Fibroblast of lung (primary cell): ENCODE measurements around the gene BEND7. TPM values are rescaled to one million over a fixed set of nuclear protein-coding genes. Genes with fewer than 3 reads are reported as not detected.

Experiments used
- DNase-seq, 2 donors: peaks; one replicate each; pipeline versions ENCODE4 v3.0.0 to v3.0.0-alpha.2; 2010; ENCODE audit warnings: low read depth in 2 of 2
- H2AFZ ChIP-seq: 2 replicates; pipeline ENCODE4 v1.5.1; 2012; ENCODE audit warnings: low read length, control low read depth, inconsistent platforms
- H3K27ac ChIP-seq: 2 replicates; pipeline ENCODE4 v1.5.1; 2011; ENCODE audit warnings: low read length, control low read depth; ENCODE audit not compliant: insufficient read depth
- H3K27me3 ChIP-seq: 2 replicates; pipeline ENCODE4 v1.5.1; 2011; ENCODE audit warnings: mild to moderate bottlenecking, low read length; ENCODE audit not compliant: control insufficient read depth, insufficient read depth
- H3K36me3 ChIP-seq: 2 replicates; pipeline ENCODE4 v1.5.1; 2011; ENCODE audit warnings: low read length; ENCODE audit not compliant: control insufficient read depth, insufficient read depth
- H3K4me1 ChIP-seq: 2 replicates; pipeline ENCODE4 v1.5.1; 2011; ENCODE audit warnings: low read length; ENCODE audit not compliant: control insufficient read depth, insufficient read depth; ENCODE audit errors: extremely low read depth
- H3K4me2 ChIP-seq: 2 replicates; pipeline ENCODE4 v1.5.1; 2011; ENCODE audit warnings: low read length, control low read depth; ENCODE audit not compliant: insufficient read depth; ENCODE audit errors: extremely low read depth
- H3K4me3 ChIP-seq, 4 experiments: fragments of 200-600 bp in 1 of 4; sonication (generic) in 1 of 4; replicated peaks in 1 of 4; 2 replicates each; pipeline ENCODE4 v1.5.1; 2011 to 2016; ENCODE audit warnings: low read length in 4 of 4, low read depth in 3 of 4, mild to moderate bottlenecking in 3 of 4, control low read depth in 2 of 4, inconsistent platforms in 1 of 4, mixed read lengths in 1 of 4; ENCODE audit not compliant: insufficient read depth in 1 of 4; ENCODE audit errors: control extremely low read depth in 1 of 4
- H3K79me2 ChIP-seq: 2 replicates; pipeline ENCODE4 v1.5.1; 2012; ENCODE audit warnings: mild to moderate bottlenecking, low read length, inconsistent platforms; ENCODE audit not compliant: control insufficient read depth, insufficient read depth
- H3K9ac ChIP-seq: 2 replicates; pipeline ENCODE4 v1.5.1; 2011; ENCODE audit warnings: mild to moderate bottlenecking, low read length, control low read depth; ENCODE audit not compliant: insufficient read depth
- H3K9me3 ChIP-seq: 2 replicates; pipeline ENCODE4 v1.5.1; 2012; ENCODE audit warnings: low read depth, low read length; ENCODE audit not compliant: control insufficient read depth, insufficient read depth
- H4K20me1 ChIP-seq: 2 replicates; pipeline ENCODE4 v1.5.1; 2011; ENCODE audit warnings: low read length; ENCODE audit not compliant: control insufficient read depth, insufficient read depth; ENCODE audit errors: extremely low read depth
- EZH2 ChIP-seq: IDR thresholded peaks from 2 replicates; pipeline ENCODE4 v1.5.1; 2012; ENCODE audit warnings: low read length, control low read depth, mild to moderate bottlenecking; ENCODE audit errors: missing control alignments
- polyA plus RNA-seq, 2 donors: library from polyadenylated mRNA; depleted of rRNA in 1 of 2; stranded (reverse) in 1 of 2; unstranded in 1 of 2; fragments of >200 nt; gene quantifications; 2 replicates each; pipeline ENCODE4 v1.2.1, GENCODE V29; 2011 to 2012; ENCODE audit warnings: missing spikeins in 1 of 2
- total RNA-seq: library from RNA; depleted of rRNA; stranded (reverse); fragments of >200 nt; gene quantifications from 2 replicates; pipeline ENCODE4 v1.2.1, GENCODE V29; 2014
- TF ChIP-seq, protein P1 (sequence below), 2 donors: IDR thresholded peaks in 1 of 2; conservative IDR thresholded peaks in 1 of 2; 1 replicate in 1 of 2; 2 replicates in 1 of 2; pipeline ENCODE4 v1.5.1; 2011 to 2012; ENCODE audit warnings: low read length in 2 of 2, control low read depth in 1 of 2, inconsistent platforms in 1 of 2, low read depth in 1 of 2, mild to moderate bottlenecking in 1 of 2

Gene BEND7
- total and polyA plus RNA-seq, 2 donors (not counting 1 experiment from before 2014, with no cell fraction given) = 6.2 to 10.6 TPM

DNA sequence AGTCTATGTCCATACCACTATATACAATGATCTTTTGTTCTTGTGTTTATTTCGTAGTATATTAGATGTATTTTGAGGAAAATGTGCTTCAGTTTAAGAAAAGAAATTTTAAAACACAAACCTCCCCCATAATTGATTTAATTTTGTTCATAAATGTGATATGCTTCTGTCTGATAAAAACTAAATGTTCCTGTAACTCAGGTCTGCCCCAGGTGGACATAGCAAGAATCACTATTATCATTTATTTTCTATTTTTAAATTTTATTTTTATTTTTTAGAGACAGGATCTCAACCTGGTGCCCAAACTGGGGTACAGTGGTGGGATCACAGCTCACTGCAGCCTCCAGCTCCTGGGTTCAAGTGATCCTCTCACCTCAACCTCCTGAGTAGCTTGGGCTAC lies 43.2 kb downstream of the BEND7 start:
- Histone ChIP-seq H3K4me1 (no peaks in the 10 kb centered on the region), H3K27me3 (no peaks in the 10 kb centered on the region), H3K4me3 (no peak overlapping the region), H2AFZ (no peak overlapping the region), H4K20me1 (no peaks in the 10 kb centered on the region), H3K36me3 (no peaks in the 10 kb centered on the region), H3K9me3 (no peaks in the 10 kb centered on the region), H3K9ac (no peak overlapping the region), H3K27ac (no peak overlapping the region), H3K4me2 (no peak overlapping the region), H3K79me2 (no peaks in the 10 kb centered on the region)
- peak in 1 of 2 donors; percentile 4 for DNase-seq
- TF ChIP-seq, protein P1, sequence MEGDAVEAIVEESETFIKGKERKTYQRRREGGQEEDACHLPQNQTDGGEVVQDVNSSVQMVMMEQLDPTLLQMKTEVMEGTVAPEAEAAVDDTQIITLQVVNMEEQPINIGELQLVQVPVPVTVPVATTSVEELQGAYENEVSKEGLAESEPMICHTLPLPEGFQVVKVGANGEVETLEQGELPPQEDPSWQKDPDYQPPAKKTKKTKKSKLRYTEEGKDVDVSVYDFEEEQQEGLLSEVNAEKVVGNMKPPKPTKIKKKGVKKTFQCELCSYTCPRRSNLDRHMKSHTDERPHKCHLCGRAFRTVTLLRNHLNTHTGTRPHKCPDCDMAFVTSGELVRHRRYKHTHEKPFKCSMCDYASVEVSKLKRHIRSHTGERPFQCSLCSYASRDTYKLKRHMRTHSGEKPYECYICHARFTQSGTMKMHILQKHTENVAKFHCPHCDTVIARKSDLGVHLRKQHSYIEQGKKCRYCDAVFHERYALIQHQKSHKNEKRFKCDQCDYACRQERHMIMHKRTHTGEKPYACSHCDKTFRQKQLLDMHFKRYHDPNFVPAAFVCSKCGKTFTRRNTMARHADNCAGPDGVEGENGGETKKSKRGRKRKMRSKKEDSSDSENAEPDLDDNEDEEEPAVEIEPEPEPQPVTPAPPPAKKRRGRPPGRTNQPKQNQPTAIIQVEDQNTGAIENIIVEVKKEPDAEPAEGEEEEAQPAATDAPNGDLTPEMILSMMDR (conservative IDR thresholded peaks at IDR 0.05 in 1 of 2, IDR thresholded peaks at IDR 0.05 in 1 of 2; ENCODE audit: low read depth in 1 of 2, low read length in 2 of 2) = peak; percentile 10 to 45
- TF ChIP-seq EZH2 = no peak

DNA sequence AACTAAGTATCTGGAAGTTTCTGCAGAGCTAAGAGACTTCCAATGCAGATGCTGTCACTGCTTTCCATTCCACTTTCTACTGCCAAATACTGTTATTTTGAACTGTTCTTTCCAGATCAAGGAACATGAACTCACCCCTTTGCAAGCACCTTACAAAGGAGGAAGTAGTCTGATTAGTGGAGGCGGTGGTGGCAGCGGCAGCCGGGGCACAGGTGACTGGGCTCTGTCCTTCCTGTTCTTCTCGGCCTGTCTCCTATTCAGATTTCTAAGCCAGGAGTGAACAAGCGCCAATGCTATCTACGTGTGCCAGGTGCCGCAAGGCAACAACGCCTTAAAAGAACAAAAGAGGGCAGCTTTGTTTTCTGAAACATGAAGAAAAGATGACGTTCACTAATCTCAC lies 44.9 kb downstream of the BEND7 start:
- Histone ChIP-seq H4K20me1 (no peaks in the 10 kb centered on the region), H3K79me2 (no peaks in the 10 kb centered on the region), H3K27ac (no peak overlapping the region), H3K4me2 (no peak overlapping the region), H2AFZ (no peak overlapping the region), H3K9ac (no peak overlapping the region), H3K36me3 (no peaks in the 10 kb centered on the region), H3K4me1 (no peaks in the 10 kb centered on the region), H3K9me3 (no peaks in the 10 kb centered on the region), H3K27me3 (no peaks in the 10 kb centered on the region), H3K4me3 (no peak overlapping the region)
- TF ChIP-seq, protein P1 (conservative IDR thresholded peaks at IDR 0.05 in 1 of 2, IDR thresholded peaks at IDR 0.05 in 1 of 2; ENCODE audit: low read depth in 1 of 2, low read length in 2 of 2) = no peak
- no peak for TF ChIP-seq EZH2
- no peak for DNase-seq

DNA sequence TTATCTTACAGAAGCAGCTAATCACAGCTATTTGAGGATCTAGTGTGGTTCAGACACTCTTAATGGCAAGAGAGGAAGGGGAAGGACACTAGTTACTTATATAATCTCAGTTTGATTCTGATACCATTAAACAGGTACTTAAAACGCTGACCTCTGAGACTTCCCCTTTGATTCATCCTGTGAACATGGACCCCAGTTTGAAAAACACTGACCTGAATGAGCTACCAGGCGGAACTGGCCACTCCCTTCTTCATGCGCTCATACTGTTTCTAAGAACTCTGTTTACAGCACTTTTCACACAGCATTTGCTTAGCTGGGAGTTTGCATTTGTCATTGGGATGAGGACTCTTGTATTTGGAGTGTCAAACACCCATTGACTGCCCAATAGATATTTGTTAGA lies 45.7 kb downstream of the BEND7 start:
- no peaks in the 10 kb centered on the region for H3K36me3 ChIP-seq
- H3K4me3 ChIP-seq = no peak overlapping the region
- no peaks in the 10 kb centered on the region for H3K79me2 ChIP-seq
- DNase-seq = no peak
- H3K9me3 ChIP-seq = no peaks in the 10 kb centered on the region
- no peak overlapping the region for H3K4me2 ChIP-seq
- H4K20me1 ChIP-seq = no peaks in the 10 kb centered on the region
- no peaks in the 10 kb centered on the region for H3K4me1 ChIP-seq
- H3K9ac ChIP-seq = no peak overlapping the region
- TF ChIP-seq EZH2 = no peak
- TF ChIP-seq, protein P1 (conservative IDR thresholded peaks at IDR 0.05 in 1 of 2, IDR thresholded peaks at IDR 0.05 in 1 of 2; ENCODE audit: low read depth in 1 of 2, low read length in 2 of 2) = no peak
- H3K27ac ChIP-seq = no peak overlapping the region
- no peaks in the 10 kb centered on the region for H3K27me3 ChIP-seq
- H2AFZ ChIP-seq = no peak overlapping the region
